Neural cell (in vitro differentiated cells): ENCODE results near the gene ATP11C. TPM values are rescaled to one million over a fixed set of nuclear protein-coding genes. Genes with fewer than 3 reads are reported as not detected.

ENCODE experiments used
- H2AFZ ChIP-seq: fragments of 200-600, 300-800 bp; sonication (generic), shearing (Covaris generic); 2 replicates; pipeline ENCODE4 v1.6.0; 2014; ENCODE audit warnings: low read depth, mild to moderate bottlenecking, antibody characterized with exemption, low read length, moderate library complexity
- H3F3A ChIP-seq: fragments of 200-600 bp; shearing (Covaris generic); 2 replicates; pipeline ENCODE4 v1.6.1; 2016; ENCODE audit warnings: mild to moderate bottlenecking, moderate library complexity, mixed read lengths, antibody characterized with exemption, low read length; ENCODE audit not compliant: insufficient read depth, poor library complexity, severe bottlenecking
- H3K27ac ChIP-seq: fragments of 200-600, 300-800 bp; sonication (generic), shearing (Covaris generic); 2 replicates; pipeline ENCODE4 v1.5.1; 2014; ENCODE audit warnings: mild to moderate bottlenecking, low read length, moderate library complexity
- H3K27me3 ChIP-seq: fragments of 300-800, 200-600 bp; sonication (generic), shearing (Covaris generic); 2 replicates; pipeline ENCODE4 v1.6.0; 2014; ENCODE audit warnings: mild to moderate bottlenecking, low read depth, low read length, moderate library complexity; ENCODE audit not compliant: insufficient read depth
- H3K36me3 ChIP-seq: fragments of 300-800, 200-600 bp; sonication (generic), shearing (Covaris generic); 2 replicates; pipeline ENCODE4 v1.5.1; 2014; ENCODE audit warnings: mild to moderate bottlenecking, antibody characterized with exemption, low read length, moderate library complexity; ENCODE audit not compliant: insufficient read depth
- H3K4me2 ChIP-seq: fragments of 300-800, 200-600 bp; sonication (generic), shearing (Covaris generic); 2 replicates; pipeline ENCODE4 v1.6.0; 2014; ENCODE audit warnings: mild to moderate bottlenecking, low read length
- H3K4me3 ChIP-seq: fragments of 300-800, 200-600 bp; sonication (generic), shearing (Covaris generic); 2 replicates; pipeline ENCODE4 v1.5.1; 2014; ENCODE audit warnings: mild to moderate bottlenecking, low read length, moderate library complexity
- H3K79me2 ChIP-seq: fragments of 200-600 bp; shearing (Covaris generic); replicated peaks from 2 replicates; pipeline ENCODE4 v1.6.0; 2014; ENCODE audit warnings: mild to moderate bottlenecking, low read length, moderate library complexity; ENCODE audit not compliant: insufficient read depth
- H3K9ac ChIP-seq: fragments of 300-800, 200-600 bp; sonication (generic), shearing (Covaris generic); 2 replicates; pipeline ENCODE4 v1.6.1; 2016; ENCODE audit warnings: mild to moderate bottlenecking, low read length, mixed read lengths
- H3K9me2 ChIP-seq: fragments of 200-600 bp; shearing (Covaris generic); 2 replicates; pipeline ENCODE4 v1.6.1; 2016; ENCODE audit warnings: mild to moderate bottlenecking, low read length, mixed read lengths; ENCODE audit not compliant: insufficient read depth
- H3K9me3 ChIP-seq: fragments of 200-600, 300-800 bp; sonication (generic), shearing (Covaris generic); 2 replicates; pipeline ENCODE4 v1.6.1; 2016; ENCODE audit warnings: mild to moderate bottlenecking, mixed run types, low read length, moderate library complexity, mixed read lengths
- H4K20me1 ChIP-seq: fragments of 200-600 bp; shearing (Covaris generic); 2 replicates; pipeline ENCODE4 v1.6.1; 2016; ENCODE audit warnings: mild to moderate bottlenecking, mixed run types; ENCODE audit not compliant: insufficient read depth
- EP300 ChIP-seq: fragments of 450-650 bp; conservative IDR thresholded peaks from 2 replicates; pipeline ENCODE4 v1.6.1; 2014; ENCODE audit warnings: antibody characterized with exemption, mild to moderate bottlenecking, moderate library complexity; ENCODE audit not compliant: poor library complexity, severe bottlenecking
- EZH2 ChIP-seq: fragments of 200-600, 300-800 bp; shearing (Covaris generic), sonication (generic); IDR thresholded peaks from 2 replicates; pipeline ENCODE4 v1.6.1; 2014; ENCODE audit warnings: antibody characterized with exemption, low read length, borderline replicate concordance, mild to moderate bottlenecking; ENCODE audit not compliant: insufficient read depth, poor library complexity, severe bottlenecking
- MXI1 ChIP-seq: fragments of 450-650 bp; conservative IDR thresholded peaks from 2 replicates; pipeline ENCODE4 v1.6.1; 2014; ENCODE audit warnings: antibody characterized with exemption, mild to moderate bottlenecking; ENCODE audit not compliant: poor library complexity, severe bottlenecking
- POLR2AphosphoS5 ChIP-seq: IDR thresholded peaks from 2 replicates; pipeline ENCODE4 v1.6.1; 2012
- RAD21 ChIP-seq: fragments of 450-650 bp; conservative IDR thresholded peaks from 2 replicates; pipeline ENCODE4 v1.6.1; 2014; ENCODE audit warnings: antibody characterized with exemption, mild to moderate bottlenecking, moderate library complexity
- REST ChIP-seq: IDR thresholded peaks from 2 replicates; pipeline ENCODE4 v1.6.1; 2012; ENCODE audit warnings: borderline replicate concordance
- SMC3 ChIP-seq: fragments of 450-650 bp; conservative IDR thresholded peaks from 2 replicates; pipeline ENCODE4 v1.6.1; 2014; ENCODE audit warnings: antibody characterized with exemption, mild to moderate bottlenecking, moderate library complexity; ENCODE audit not compliant: poor library complexity
- TAF1 ChIP-seq: IDR thresholded peaks from 2 replicates; pipeline ENCODE4 v1.6.1; 2012; ENCODE audit warnings: low read depth
- polyA plus RNA-seq: library from polyadenylated mRNA; depleted of rRNA; stranded (reverse); fragments of >200 nt; gene quantifications from 2 replicates; pipeline ENCODE4 v1.2.3, GENCODE V29; 2014
- TF ChIP-seq, protein P1 (sequence below): fragments of 450-650 bp; IDR thresholded peaks from 2 replicates; pipeline ENCODE4 v1.5.1; 2014; ENCODE audit warnings: antibody characterized with exemption, mild to moderate bottlenecking, moderate library complexity; ENCODE audit not compliant: poor library complexity, severe bottlenecking

ATP11C gene
- polyA plus RNA-seq, 1 donor from 2014 or later = 111 TPM

DNA sequence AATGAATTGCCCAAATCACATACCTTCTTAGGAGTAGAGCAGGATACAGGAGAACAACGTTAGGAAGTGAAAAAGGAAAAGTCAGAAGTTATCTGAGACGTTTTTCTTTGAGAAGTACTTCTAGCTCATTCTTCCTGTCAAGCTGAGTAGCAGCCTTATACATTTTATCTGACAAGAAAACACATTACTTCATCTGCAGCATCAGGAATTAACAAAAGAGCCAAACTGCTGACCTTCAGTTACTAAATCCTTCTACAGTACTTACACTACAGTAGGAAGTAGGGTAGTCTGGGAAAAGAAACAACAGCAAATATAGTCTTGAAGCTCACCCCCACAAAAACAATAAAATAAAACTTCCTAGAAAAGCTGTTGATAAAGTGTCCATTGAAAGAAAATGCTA, 57.0 kb downstream of the ATP11C start:
- peaks cover 2% of the 10 kb centered on the region for H3K79me2 ChIP-seq
- H3K27me3 ChIP-seq = no peaks in the 10 kb centered on the region
- no peaks in the 10 kb centered on the region for H3K36me3 ChIP-seq
- no peak overlapping the region for H2AFZ ChIP-seq
- no peak for TF ChIP-seq POLR2AphosphoS5
- no peak for TF ChIP-seq RAD21
- TF ChIP-seq, protein P1, sequence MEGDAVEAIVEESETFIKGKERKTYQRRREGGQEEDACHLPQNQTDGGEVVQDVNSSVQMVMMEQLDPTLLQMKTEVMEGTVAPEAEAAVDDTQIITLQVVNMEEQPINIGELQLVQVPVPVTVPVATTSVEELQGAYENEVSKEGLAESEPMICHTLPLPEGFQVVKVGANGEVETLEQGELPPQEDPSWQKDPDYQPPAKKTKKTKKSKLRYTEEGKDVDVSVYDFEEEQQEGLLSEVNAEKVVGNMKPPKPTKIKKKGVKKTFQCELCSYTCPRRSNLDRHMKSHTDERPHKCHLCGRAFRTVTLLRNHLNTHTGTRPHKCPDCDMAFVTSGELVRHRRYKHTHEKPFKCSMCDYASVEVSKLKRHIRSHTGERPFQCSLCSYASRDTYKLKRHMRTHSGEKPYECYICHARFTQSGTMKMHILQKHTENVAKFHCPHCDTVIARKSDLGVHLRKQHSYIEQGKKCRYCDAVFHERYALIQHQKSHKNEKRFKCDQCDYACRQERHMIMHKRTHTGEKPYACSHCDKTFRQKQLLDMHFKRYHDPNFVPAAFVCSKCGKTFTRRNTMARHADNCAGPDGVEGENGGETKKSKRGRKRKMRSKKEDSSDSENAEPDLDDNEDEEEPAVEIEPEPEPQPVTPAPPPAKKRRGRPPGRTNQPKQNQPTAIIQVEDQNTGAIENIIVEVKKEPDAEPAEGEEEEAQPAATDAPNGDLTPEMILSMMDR = no peak
- TF ChIP-seq REST = no peak
- no peak for TF ChIP-seq SMC3
- no peaks in the 10 kb centered on the region for H3K9me3 ChIP-seq
- no peak overlapping the region for H3K9ac ChIP-seq
- H4K20me1 ChIP-seq = no peaks in the 10 kb centered on the region
- no peak overlapping the region for H3K4me3 ChIP-seq
- H3K27ac ChIP-seq = no peak overlapping the region
- no peaks in the 10 kb centered on the region for H3F3A ChIP-seq
- no peak overlapping the region for H3K4me2 ChIP-seq
- no peaks in the 10 kb centered on the region for H3K9me2 ChIP-seq

DNA sequence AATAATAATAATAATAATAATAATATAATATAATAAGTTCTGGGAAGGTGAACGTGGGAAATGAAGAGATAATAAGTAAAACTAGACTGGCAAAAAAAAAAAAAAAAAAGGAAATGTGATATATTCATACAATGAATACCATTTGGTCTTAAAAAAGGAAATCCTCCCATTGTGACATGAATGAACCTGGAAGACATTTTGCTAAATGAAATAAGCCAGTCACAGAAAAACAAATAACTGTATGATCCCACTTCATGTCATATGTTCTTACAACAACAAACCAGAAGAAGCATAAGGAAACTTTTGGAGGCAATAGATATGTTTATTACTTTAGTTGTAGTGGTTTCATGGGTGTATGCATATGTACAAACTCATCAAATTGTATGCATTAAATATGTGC, 63.1 kb downstream of the ATP11C start:
- TF ChIP-seq REST = no peak
- TF ChIP-seq EP300 = no peak
- TF ChIP-seq, protein P1 = no peak
- TF ChIP-seq EZH2 = no peak
- no peak for TF ChIP-seq RAD21
- TF ChIP-seq MXI1 = no peak
- no peak for TF ChIP-seq SMC3
- no peak for TF ChIP-seq TAF1
- TF ChIP-seq POLR2AphosphoS5 = no peak
- no peaks in the 10 kb centered on the region for H3F3A ChIP-seq
- H2AFZ ChIP-seq = no peak overlapping the region
- no peaks in the 10 kb centered on the region for H4K20me1 ChIP-seq
- H3K36me3 ChIP-seq = no peaks in the 10 kb centered on the region
- no peak overlapping the region for H3K9ac ChIP-seq
- no peak overlapping the region for H3K4me3 ChIP-seq
- no peak overlapping the region for H3K4me2 ChIP-seq
- no peaks in the 10 kb centered on the region for H3K9me3 ChIP-seq
- no peaks in the 10 kb centered on the region for H3K27me3 ChIP-seq
- H3K27ac ChIP-seq = no peak overlapping the region
- no peaks in the 10 kb centered on the region for H3K79me2 ChIP-seq
- H3K9me2 ChIP-seq = no peaks in the 10 kb centered on the region
